Measurements from ENCODE around the gene CACNA1F. TPM values are rescaled to one million over a fixed set of nuclear protein-coding genes. Genes with fewer than 3 reads are reported as not detected.

CACNA1F gene
- polyA plus RNA-seq, 6 donors from 2014 or later, result 0.08 to 0.25 (median 0.14) TPM

- H3K27ac Mint-ChIP-seq, result peak overlapping the region; percentile 97 to 100 (median 98)
- H3K36me3 Mint-ChIP-seq, result no peaks in the 10 kb centered on the region
- no peak for ATAC-seq (ENCODE audit: low read depth in 2 of 2)
- no peaks in the 10 kb centered on the region for H3K27me3 Mint-ChIP-seq
- no peak for DNase-seq
- H3K9me3 Mint-ChIP-seq, result peaks cover 0 to 5% (median 1%) of the 10 kb centered on the region in 7 donors
- peaks cover 16 to 37% (median 36%) of the 10 kb centered on the region in 3 donors for H3K4me1 Mint-ChIP-seq
- peak overlapping the region; percentile 74 to 99 (median 98) for H3K4me3 Mint-ChIP-seq
Observed at GRCh38 chrX:49268702-49269009, 35.5 kb upstream of the CACNA1F start.

GRCh38 chrX:49266523-49267445 is 33.6 kb upstream of the CACNA1F start:
- peaks cover 10 to 23% (median 18%) of the 10 kb centered on the region in 3 donors for H3K4me1 Mint-ChIP-seq
- DNase-seq, result no peak
- H3K4me3 Mint-ChIP-seq, result peak overlapping the region in 4 of 8 donors; percentile 12 to 96 (median 57)
- no peaks in the 10 kb centered on the region for H3K36me3 Mint-ChIP-seq
- no peak for ATAC-seq (ENCODE audit: low read depth in 2 of 2)
- peaks cover 0 to 5% (median 5%) of the 10 kb centered on the region in 3 donors for H3K27me3 Mint-ChIP-seq
- peaks cover 0 to 5% (median 1%) of the 10 kb centered on the region in 7 donors for H3K9me3 Mint-ChIP-seq
- peak overlapping the region in 2 of 6 donors; percentile 56 to 67 for H3K27ac Mint-ChIP-seq

GRCh38 chrX:49264460-49264859 is 31.3 kb upstream of the CACNA1F start, which contains the start of gene FOXP3:
TSS of gene FOXP3 (minus strand) at chrX:49264710. CDS start at chrX:49258505, 6,205 bp downstream.
- H3K4me3 Mint-ChIP-seq, result no peak within 1 kb of the TSS

GRCh38 chrX:49263631-49264030 is 30.5 kb upstream of the CACNA1F start:
- ATAC-seq (ENCODE audit: low read depth in 2 of 2), result no peak
- H3K27me3 Mint-ChIP-seq, result peaks cover 0 to 9% (median 5%) of the 10 kb centered on the region in 3 donors
- H3K9me3 Mint-ChIP-seq, result peaks cover 0 to 3% (median 0%) of the 10 kb centered on the region in 7 donors
- H3K4me3 Mint-ChIP-seq, result no peak overlapping the region
- peaks cover 0 to 10% (median 8%) of the 10 kb centered on the region in 3 donors for H3K4me1 Mint-ChIP-seq
- H3K36me3 Mint-ChIP-seq, result no peaks in the 10 kb centered on the region
- no peak overlapping the region for H3K27ac Mint-ChIP-seq
- DNase-seq, result no peak

More at GRCh38 chrX:49264460-49264859, 31.3 kb upstream of the CACNA1F start, which contains the start of gene FOXP3:
- H3K27me3 Mint-ChIP-seq, result peaks cover 0 to 9% (median 5%) of the 10 kb centered on the region in 3 donors
- peaks cover 4 to 13% (median 9%) of the 10 kb centered on the region in 3 donors for H3K4me1 Mint-ChIP-seq
- peaks cover 0 to 3% (median 0%) of the 10 kb centered on the region in 7 donors for H3K9me3 Mint-ChIP-seq
- no peaks in the 10 kb centered on the region for H3K36me3 Mint-ChIP-seq
- no peak within 1 kb of the TSS for H3K27ac Mint-ChIP-seq
- no peak for ATAC-seq (ENCODE audit: low read depth in 2 of 2)
- no peak for DNase-seq

- DNase-seq (no peak), ATAC-seq (ENCODE audit: low read depth in 2 of 2) (no peak)
- H3K9me3 Mint-ChIP-seq, result peaks cover 0 to 3% (median 0%) of the 10 kb centered on the region in 7 donors
- H3K27me3 Mint-ChIP-seq, result peaks cover 0 to 9% (median 5%) of the 10 kb centered on the region in 3 donors
- H3K36me3 Mint-ChIP-seq, result no peaks in the 10 kb centered on the region
- no peak overlapping the region for H3K27ac Mint-ChIP-seq
- peaks cover 5 to 10% (median 6%) of the 10 kb centered on the region in 3 donors for H3K4me1 Mint-ChIP-seq
- H3K4me3 Mint-ChIP-seq, result no peak overlapping the region
Observed at GRCh38 chrX:49262603-49263002, 29.5 kb upstream of the CACNA1F start.

- H3K27ac Mint-ChIP-seq, result no peak overlapping the region
- peak overlapping the region in 1 of 8 donors; percentile 47 for H3K4me3 Mint-ChIP-seq
- DNase-seq (no peak), ATAC-seq (ENCODE audit: low read depth in 2 of 2) (no peak)
- peaks cover 0 to 3% (median 0%) of the 10 kb centered on the region in 7 donors for H3K9me3 Mint-ChIP-seq
- peaks cover 6 to 18% (median 11%) of the 10 kb centered on the region in 3 donors for H3K4me1 Mint-ChIP-seq
- peaks cover 0 to 9% (median 5%) of the 10 kb centered on the region in 3 donors for H3K27me3 Mint-ChIP-seq
- H3K36me3 Mint-ChIP-seq, result no peaks in the 10 kb centered on the region
Observed at GRCh38 chrX:49260221-49260985, 27.3 kb upstream of the CACNA1F start.

- H3K27me3 Mint-ChIP-seq, result peaks cover 0 to 9% (median 5%) of the 10 kb centered on the region in 3 donors
- H3K9me3 Mint-ChIP-seq, result no peaks in the 10 kb centered on the region
- no peak for ATAC-seq (ENCODE audit: low read depth in 2 of 2)
- H3K36me3 Mint-ChIP-seq, result no peaks in the 10 kb centered on the region
- H3K4me3 Mint-ChIP-seq, result peak overlapping the region in 1 of 8 donors; percentile 59
- DNase-seq, result no peak
- H3K4me1 Mint-ChIP-seq, result peaks cover 6 to 26% (median 11%) of the 10 kb centered on the region in 3 donors
- H3K27ac Mint-ChIP-seq, result no peak overlapping the region
Observed at GRCh38 chrX:49258749-49259124, 25.6 kb upstream of the CACNA1F start.

- peak overlapping the region in 1 of 8 donors; percentile 47 for H3K4me3 Mint-ChIP-seq
- DNase-seq, result no peak
- H3K9me3 Mint-ChIP-seq, result no peaks in the 10 kb centered on the region
- H3K27me3 Mint-ChIP-seq, result peaks cover 0 to 9% (median 5%) of the 10 kb centered on the region in 3 donors
- peaks cover 6 to 31% (median 11%) of the 10 kb centered on the region in 3 donors for H3K4me1 Mint-ChIP-seq
- ATAC-seq (ENCODE audit: low read depth in 2 of 2), result peak in 1 of 2 donors; percentile 28
- no peaks in the 10 kb centered on the region for H3K36me3 Mint-ChIP-seq
- H3K27ac Mint-ChIP-seq, result peak overlapping the region in 1 of 6 donors; percentile 26
Observed at GRCh38 chrX:49257846-49258748, 25.0 kb upstream of the CACNA1F start.

- no peak overlapping the region for H3K4me3 Mint-ChIP-seq
Observed at GRCh38 chrX:49257074-49257790, 24.1 kb upstream of the CACNA1F start.

GRCh38 chrX:49256268-49256995 is 23.3 kb upstream of the CACNA1F start:
- no peak for DNase-seq
- Mint-ChIP-seq H3K36me3 (no peaks in the 10 kb centered on the region), H3K9me3 (peaks cover 0 to 2% (median 0%) of the 10 kb centered on the region in 7 donors), H3K27ac (peak overlapping the region in 2 of 6 donors; percentile 56 to 57), H3K4me1 (peaks cover 6 to 35% (median 11%) of the 10 kb centered on the region in 3 donors), H3K4me3 (peak overlapping the region in 1 of 8 donors; percentile 31), H3K27me3 (no peaks in the 10 kb centered on the region)
- no peak for ATAC-seq (ENCODE audit: low read depth in 2 of 2)

More at GRCh38 chrX:49257074-49257790, 24.1 kb upstream of the CACNA1F start:
- Mint-ChIP-seq H3K4me1 (peaks cover 6 to 34% (median 11%) of the 10 kb centered on the region in 3 donors), H3K27me3 (peaks cover 0 to 8% (median 0%) of the 10 kb centered on the region in 3 donors), H3K27ac (peak overlapping the region in 1 of 6 donors; percentile 26), H3K9me3 (no peaks in the 10 kb centered on the region), H3K36me3 (no peaks in the 10 kb centered on the region)
- DNase-seq (no peak), ATAC-seq (ENCODE audit: low read depth in 2 of 2) (no peak)

GRCh38 chrX:49254639-49255038 is 21.5 kb upstream of the CACNA1F start:
- ATAC-seq (ENCODE audit: low read depth in 2 of 2) (no peak), DNase-seq (no peak)
- Mint-ChIP-seq H3K4me1 (peaks cover 13 to 35% (median 16%) of the 10 kb centered on the region in 3 donors), H3K27ac (no peak overlapping the region), H3K9me3 (peaks cover 0 to 2% (median 0%) of the 10 kb centered on the region in 7 donors), H3K4me3 (no peak overlapping the region), H3K36me3 (peaks cover 0 to 9% of the 10 kb centered on the region in 2 donors), H3K27me3 (no peaks in the 10 kb centered on the region)

Data from naive B cell (primary cell).